Stimulated activated CD8-positive, alpha-beta memory T cell treated with anti-CD3 and anti-CD28 coated beads, Interleukin-7, amount 100 ng/mL, for 4 hours (primary cell): ENCODE results near the gene TFB2M.
A peak's percentile ranks its signal among the peaks of the same experiment; 100 is the strongest.

ENCODE experiments used
- DNase-seq, 2 donors: peaks; one replicate each; pipeline ENCODE4 v3.0.0-alpha.2; 2020; ENCODE audit warnings: low read depth in 2 of 2

TFB2M gene

GRCh38 chr1:246513619-246514343 lies 52.3 kb downstream of the TFB2M start:
- no peak for DNase-seq

GRCh38 chr1:246513041-246513440 lies 53.0 kb downstream of the TFB2M start:
- no peak for DNase-seq

GRCh38 chr1:246512635-246513034 lies 53.4 kb downstream of the TFB2M start:
- DNase-seq = no peak

GRCh38 chr1:246512230-246512629 lies 53.8 kb downstream of the TFB2M start:
- DNase-seq = no peak

GRCh38 chr1:246511203-246511602 lies 54.9 kb downstream of the TFB2M start:
- no peak for DNase-seq

GRCh38 chr1:246510147-246511030 lies 55.7 kb downstream of the TFB2M start:
- DNase-seq = no peak

GRCh38 chr1:246508897-246509688 lies 57.0 kb downstream of the TFB2M start:
- no peak for DNase-seq

- peak; percentile 40 to 68 for DNase-seq
Measured at GRCh38 chr1:246506674-246507481, 59.2 kb downstream of the TFB2M start, which contains the start of gene SMYD3. Gene SMYD3 (minus strand): TSS chr1:246507279.

- DNase-seq = no peak
Measured at GRCh38 chr1:246506367-246506673, 59.7 kb downstream of the TFB2M start.

- no peak for DNase-seq
Measured at GRCh38 chr1:246503341-246503740, 62.7 kb downstream of the TFB2M start.

GRCh38 chr1:246497331-246497915 lies 68.6 kb downstream of the TFB2M start:
- no peak for DNase-seq

- DNase-seq = no peak
Measured at GRCh38 chr1:246492611-246493245, 73.3 kb downstream of the TFB2M start.

- DNase-seq = no peak
Measured at GRCh38 chr1:246491551-246492053, 74.5 kb downstream of the TFB2M start.
